H9 (cell line): Measurements from ENCODE around the gene KRT9. TPM values are rescaled to one million over a fixed set of nuclear protein-coding genes. Genes with fewer than 3 reads are reported as not detected.

Experiments used
- DNase-seq: peaks from one replicate; pipeline ENCODE4 v3.0.0-alpha.2; 2017
- H2AFZ ChIP-seq: one replicate; pipeline ENCODE4 v1.6.1; 2013; ENCODE audit warnings: mild to moderate bottlenecking, low read length, control low read depth, moderate library complexity
- H2AK5ac ChIP-seq: 2 replicates; pipeline ENCODE4 v1.6.1; 2013; ENCODE audit warnings: low read length, control low read depth, mixed read lengths; ENCODE audit not compliant: insufficient read length
- H2BK120ac ChIP-seq: one replicate; pipeline ENCODE4 v1.6.1; 2013; ENCODE audit warnings: low read depth, mild to moderate bottlenecking, low read length, control low read depth, inconsistent platforms; ENCODE audit not compliant: poor library complexity, severe bottlenecking
- H2BK12ac ChIP-seq: 2 replicates; pipeline ENCODE4 v1.6.1; 2013; ENCODE audit warnings: low read length, control low read depth, mixed read lengths, low read depth; ENCODE audit not compliant: insufficient read length
- H2BK15ac ChIP-seq: 2 replicates; pipeline ENCODE4 v1.6.1; 2013; ENCODE audit warnings: low read depth, low read length, control low read depth
- H2BK20ac ChIP-seq: one replicate; pipeline ENCODE4 v1.6.1; 2013; ENCODE audit warnings: low read depth, mild to moderate bottlenecking, low read length, control low read depth, inconsistent platforms; ENCODE audit not compliant: poor library complexity, severe bottlenecking
- H2BK5ac ChIP-seq: 2 replicates; pipeline ENCODE4 v1.6.1; 2013; ENCODE audit warnings: low read length, control low read depth, mixed read lengths; ENCODE audit not compliant: insufficient read length
- H3K14ac ChIP-seq: 2 replicates; pipeline ENCODE4 v1.6.1; 2013; ENCODE audit warnings: low read length, control low read depth; ENCODE audit not compliant: insufficient read depth
- H3K18ac ChIP-seq: 2 replicates; pipeline ENCODE4 v1.6.1; 2013; ENCODE audit warnings: low read depth, mild to moderate bottlenecking, mixed read lengths, low read length, control low read depth; ENCODE audit not compliant: insufficient read length
- H3K23ac ChIP-seq: 2 replicates; pipeline ENCODE4 v1.6.1; 2013; ENCODE audit warnings: low read length, control low read depth, mixed read lengths, low read depth; ENCODE audit not compliant: insufficient read length
- H3K23me2 ChIP-seq: 2 replicates; pipeline ENCODE4 v1.6.1; 2013; ENCODE audit warnings: low read depth, mild to moderate bottlenecking, mixed read lengths, low read length, control low read depth; ENCODE audit not compliant: insufficient read length, poor library complexity, severe bottlenecking
- H3K27ac ChIP-seq: 2 replicates; pipeline ENCODE4 v1.5.1; 2013; ENCODE audit warnings: low read length, control low read depth, mixed read lengths, low read depth; ENCODE audit not compliant: insufficient read length
- H3K27me3 ChIP-seq: 2 replicates; pipeline ENCODE4 v1.6.1; 2013; ENCODE audit warnings: low read length, control low read depth, inconsistent platforms; ENCODE audit not compliant: insufficient read depth
- H3K4ac ChIP-seq: 2 replicates; pipeline ENCODE4 v1.6.1; 2013; ENCODE audit warnings: low read depth, mild to moderate bottlenecking, control low read depth, inconsistent platforms, low read length, moderate library complexity
- H3K4me1 ChIP-seq: 2 replicates; pipeline ENCODE4 v1.6.1; 2013; ENCODE audit warnings: low read length, control low read depth, inconsistent platforms; ENCODE audit not compliant: insufficient read depth
- H3K4me2 ChIP-seq: 2 replicates; pipeline ENCODE4 v1.6.1; 2013; ENCODE audit warnings: low read length, control low read depth, mixed read lengths; ENCODE audit not compliant: insufficient read length, insufficient read depth
- H3K56ac ChIP-seq: 2 replicates; pipeline ENCODE4 v1.6.1; 2013; ENCODE audit warnings: low read depth, mild to moderate bottlenecking, mixed read lengths, low read length, control low read depth; ENCODE audit not compliant: insufficient read length
- H3K79me1 ChIP-seq: 2 replicates; pipeline ENCODE4 v1.6.1; 2013; ENCODE audit warnings: low read depth, mild to moderate bottlenecking, moderate library complexity, low read length, control low read depth, inconsistent platforms; ENCODE audit not compliant: insufficient read depth, poor library complexity, severe bottlenecking
- H3K79me2 ChIP-seq: 2 replicates; pipeline ENCODE4 v1.6.1; 2013; ENCODE audit warnings: low read length, control low read depth, inconsistent platforms; ENCODE audit not compliant: insufficient read depth
- H3K9ac ChIP-seq: 2 replicates; pipeline ENCODE4 v1.6.1; 2013; ENCODE audit warnings: low read length, control low read depth, mixed read lengths; ENCODE audit not compliant: insufficient read length; ENCODE audit errors: extremely low read depth
- H3K9me3 ChIP-seq: one replicate; pipeline ENCODE4 v1.6.1; 2013; ENCODE audit warnings: low read depth, low read length, inconsistent platforms; ENCODE audit not compliant: control insufficient read depth
- H3T11ph ChIP-seq: one replicate; pipeline ENCODE4 v1.6.1; 2013; ENCODE audit warnings: mild to moderate bottlenecking, low read length, control low read depth, inconsistent platforms
- H4K20me1 ChIP-seq: one replicate; pipeline ENCODE4 v1.6.1; 2013; ENCODE audit not compliant: control insufficient read depth, insufficient read length, insufficient read depth
- H4K5ac ChIP-seq: 2 replicates; pipeline ENCODE4 v1.6.1; 2013; ENCODE audit warnings: low read depth, mild to moderate bottlenecking, mixed read lengths, low read length, control low read depth; ENCODE audit not compliant: insufficient read length
- H4K8ac ChIP-seq: replicated peaks from 2 replicates; pipeline ENCODE4 v1.6.1; 2013; ENCODE audit warnings: low read length, control low read depth, mixed read lengths, low read depth; ENCODE audit not compliant: insufficient read length
- H4K91ac ChIP-seq: 2 replicates; pipeline ENCODE4 v1.6.1; 2013; ENCODE audit warnings: low read depth, mild to moderate bottlenecking, moderate library complexity, mixed read lengths, low read length, control low read depth; ENCODE audit not compliant: insufficient read length
- H3K27ac Mint-ChIP-seq, 3 experiments: 2 replicates in 2 of 3; 3 replicates in 1 of 3; pipeline ENCODE4 v1.8.0; 2020 to 2021; ENCODE audit warnings: mixed read lengths in 3 of 3, mild to moderate bottlenecking in 1 of 3, moderate library complexity in 1 of 3
- H3K27me3 Mint-ChIP-seq: 2 replicates; pipeline ENCODE4 v1.8.0; 2021; ENCODE audit warnings: low read depth, mild to moderate bottlenecking, moderate library complexity, mixed read lengths
- H3K36me3 Mint-ChIP-seq, 3 experiments: 2 replicates in 2 of 3; 3 replicates in 1 of 3; pipeline ENCODE4 v1.8.0; 2020 to 2021; ENCODE audit warnings: low read depth in 3 of 3, mixed read lengths in 3 of 3; ENCODE audit not compliant: insufficient read depth in 1 of 3
- H3K4me1 Mint-ChIP-seq, 2 experiments: 2 replicates each; pipeline ENCODE4 v1.8.0; 2020; ENCODE audit warnings: mixed read lengths in 2 of 2
- H3K4me3 Mint-ChIP-seq, 2 experiments: 2 replicates in 1 of 2; 3 replicates in 1 of 2; pipeline ENCODE4 v1.8.0; 2020 to 2021; ENCODE audit warnings: mild to moderate bottlenecking in 2 of 2, mixed read lengths in 2 of 2, moderate library complexity in 1 of 2
- H3K9me3 Mint-ChIP-seq, 2 experiments: 2 replicates in 1 of 2; 3 replicates in 1 of 2; pipeline ENCODE4 v1.8.0; 2020; ENCODE audit warnings: mild to moderate bottlenecking in 2 of 2, mixed read lengths in 2 of 2, moderate library complexity in 1 of 2
- WGBS: extraction: QIAGEN DNeasy Blood & Tissue Kit; methylation state at CpG from one replicate; pipeline ENCODE4 v1.1.7; 2013; ENCODE audit warnings: missing lambda C conversion rate, low lambda C conversion rate, mixed read lengths; ENCODE audit not compliant: insufficient read length; ENCODE audit errors: extremely low coverage; 5-methylcytosine and 5-hydroxymethylcytosine counted together
- total RNA-seq: library from RNA; stranded (reverse); gene quantifications from 2 replicates; pipeline ENCODE4 v1.2.1, GENCODE V29; 2021
- TF ChIP-seq, protein P1 (sequence below): fragments of 200-600 bp; sonication (generic); conservative IDR thresholded peaks from 3 replicates; pipeline ENCODE4 v1.8.0; 2021; ENCODE audit warnings: antibody characterized with exemption, mild to moderate bottlenecking

The KRT9 gene
- total RNA-seq, 1 experiment from 2014 or later = not detected

DNA sequence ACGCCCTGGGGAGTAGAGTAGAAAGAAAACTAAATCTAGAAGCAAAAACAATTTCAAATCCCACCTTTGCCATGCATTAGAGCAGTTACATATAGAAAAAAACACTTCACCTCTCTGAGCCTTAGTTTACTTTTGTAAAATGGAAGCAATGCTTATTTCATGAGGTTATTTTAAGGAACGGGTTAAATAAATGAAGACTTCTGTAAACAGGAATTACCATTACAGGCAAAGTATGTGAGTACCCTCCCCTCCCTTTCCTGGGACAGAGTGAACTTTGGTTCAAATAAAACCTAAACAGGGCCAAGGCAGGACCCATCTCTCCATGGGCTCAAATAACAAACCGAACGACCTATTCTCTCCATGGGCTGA is 48.6 kb downstream of the KRT9 start:
- WGBS = no CpG with 5 or more reads among the region's 4 CpGs
- Histone ChIP-seq H4K91ac (no peak overlapping the region), H3K27ac (no peak overlapping the region), H3K79me1 (no peaks in the 10 kb centered on the region), H3K79me2 (peaks cover 4% of the 10 kb centered on the region; the same call in 1 of the 2 replicates), H3K14ac (no peak overlapping the region), H3K23ac (no peak overlapping the region), H2BK120ac (no peak overlapping the region), H3K4me2 (no peak overlapping the region), H3K9ac (no peak overlapping the region), H2AK5ac (no peak overlapping the region), H4K8ac (no peak overlapping the region), H3K4ac (no peak overlapping the region), H3K23me2 (peaks cover 7% of the 10 kb centered on the region), H2BK20ac (no peak overlapping the region), H2BK12ac (no peak overlapping the region), H3K9me3 (no peaks in the 10 kb centered on the region), H3K56ac (no peak overlapping the region), H3K27me3 (no peaks in the 10 kb centered on the region), H2BK15ac (no peak overlapping the region), H3T11ph (no peak overlapping the region), H2BK5ac (no peak overlapping the region), H4K20me1 (no peaks in the 10 kb centered on the region), H3K4me1 (no peaks in the 10 kb centered on the region; the same call in 1 of the 2 replicates), H2AFZ (no peak overlapping the region), H4K5ac (no peak overlapping the region), H3K18ac (no peak overlapping the region)
- no peaks in the 10 kb centered on the region for H3K9me3 Mint-ChIP-seq
- no peak overlapping the region for H3K4me3 Mint-ChIP-seq
- no peaks in the 10 kb centered on the region; the same call in 1 of the 2 replicates for H3K27me3 Mint-ChIP-seq
- H3K36me3 Mint-ChIP-seq = peaks cover 25 to 43% (median 37%) of the 10 kb centered on the region in 3 experiments; a peak in 6 of 7 replicates
- H3K27ac Mint-ChIP-seq = peak overlapping the region in 1 of 3 experiments; percentile 82; a peak in 2 of 7 replicates
- no peak for DNase-seq
- peaks cover 33 to 44% of the 10 kb centered on the region in 2 experiments for H3K4me1 Mint-ChIP-seq
- TF ChIP-seq, protein P1, sequence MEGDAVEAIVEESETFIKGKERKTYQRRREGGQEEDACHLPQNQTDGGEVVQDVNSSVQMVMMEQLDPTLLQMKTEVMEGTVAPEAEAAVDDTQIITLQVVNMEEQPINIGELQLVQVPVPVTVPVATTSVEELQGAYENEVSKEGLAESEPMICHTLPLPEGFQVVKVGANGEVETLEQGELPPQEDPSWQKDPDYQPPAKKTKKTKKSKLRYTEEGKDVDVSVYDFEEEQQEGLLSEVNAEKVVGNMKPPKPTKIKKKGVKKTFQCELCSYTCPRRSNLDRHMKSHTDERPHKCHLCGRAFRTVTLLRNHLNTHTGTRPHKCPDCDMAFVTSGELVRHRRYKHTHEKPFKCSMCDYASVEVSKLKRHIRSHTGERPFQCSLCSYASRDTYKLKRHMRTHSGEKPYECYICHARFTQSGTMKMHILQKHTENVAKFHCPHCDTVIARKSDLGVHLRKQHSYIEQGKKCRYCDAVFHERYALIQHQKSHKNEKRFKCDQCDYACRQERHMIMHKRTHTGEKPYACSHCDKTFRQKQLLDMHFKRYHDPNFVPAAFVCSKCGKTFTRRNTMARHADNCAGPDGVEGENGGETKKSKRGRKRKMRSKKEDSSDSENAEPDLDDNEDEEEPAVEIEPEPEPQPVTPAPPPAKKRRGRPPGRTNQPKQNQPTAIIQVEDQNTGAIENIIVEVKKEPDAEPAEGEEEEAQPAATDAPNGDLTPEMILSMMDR = no peak
